Panc1 (cell line): ENCODE data around the gene KPNA2. TPM values are rescaled to one million over a fixed set of nuclear protein-coding genes. Genes with fewer than 3 reads are reported as not detected.
"Not testable (repeated sequence)": the region's sequence is repeated elsewhere in the genome, so short reads cannot be mapped to it uniquely, and the experiment has no call there.

ENCODE experiments used
- ATAC-seq: fragments of 200-7000 bp; cut with Tn5 transposase; 2 replicates; pipeline ENCODE4 v1.9.1; 2020; ENCODE audit warnings: mild to moderate bottlenecking, moderate library complexity
- BruUV-seq: library from RNA; stranded (reverse); fragments of 400-500 nt; replicated peaks from 2 replicates; lab custom pipeline; 2021; lab: Mats Ljungman, UMichigan
- CTCF ChIA-PET: fragments of 300-600 bp; sonication (Branson Sonifier 250); formaldehyde crosslinking; loops from one replicate; lab custom pipeline; 2022; ENCODE audit warnings: antibody characterized with exemption; lab: Charles Lee
- POLR2A ChIA-PET: fragments of 300-600 bp; sonication (Branson Sonifier 250); formaldehyde crosslinking; loops from one replicate; lab custom pipeline; 2022; ENCODE audit warnings: antibody characterized with exemption; lab: Charles Lee
- DNase-seq: peaks from one replicate; pipeline ENCODE4 v3.0.0-alpha.2; 2010; ENCODE audit warnings: low read depth, low spot score
- H3K27ac ChIP-seq: 2 replicates; pipeline ENCODE4 v1.5.1; 2011; ENCODE audit warnings: mild to moderate bottlenecking, low read length, inconsistent platforms
- H3K27me3 ChIP-seq: fragments of 200-500 bp; sonication (Bioruptor generic); 2 replicates; pipeline ENCODE4 v1.6.0; 2014; ENCODE audit warnings: low read length, inconsistent platforms; ENCODE audit not compliant: control insufficient read depth, insufficient read depth
- H3K36me3 ChIP-seq: fragments of 200-500 bp; sonication (Bioruptor generic); 2 replicates; pipeline ENCODE4 v1.5.1; 2014; ENCODE audit warnings: inconsistent platforms, mild to moderate bottlenecking, low read length, moderate library complexity; ENCODE audit not compliant: control insufficient read depth, insufficient read depth
- H3K4me1 ChIP-seq: 2 replicates; pipeline ENCODE4 v1.5.1; 2011; ENCODE audit warnings: inconsistent platforms, mild to moderate bottlenecking, low read length, moderate library complexity; ENCODE audit not compliant: control insufficient read depth, insufficient read depth
- H3K4me3 ChIP-seq, 2 experiments: 2 replicates each; pipeline ENCODE4 v1.5.1; 2011 to 2012; ENCODE audit warnings: low read depth in 2 of 2, low read length in 2 of 2, mild to moderate bottlenecking in 2 of 2, inconsistent platforms in 1 of 2, moderate library complexity in 1 of 2
- H3K9me3 ChIP-seq: fragments of 200-500 bp; sonication (Bioruptor generic); 2 replicates; pipeline ENCODE4 v1.5.1; 2014; ENCODE audit warnings: low read depth, mild to moderate bottlenecking, inconsistent platforms, low read length, moderate library complexity; ENCODE audit not compliant: control insufficient read depth, insufficient read depth
- POLR2AphosphoS5 ChIP-seq: IDR thresholded peaks from 2 replicates; pipeline ENCODE4 v1.6.1; 2012; ENCODE audit warnings: mild to moderate bottlenecking, low read depth, low read length, moderate library complexity
- SIN3A ChIP-seq: IDR thresholded peaks from 2 replicates; pipeline ENCODE4 v1.6.1; 2012; ENCODE audit warnings: low read depth, mild to moderate bottlenecking, low read length, moderate library complexity, borderline replicate concordance; ENCODE audit not compliant: insufficient read depth
- TCF7L2 ChIP-seq: IDR thresholded peaks from 2 replicates; pipeline ENCODE4 v1.6.1; 2011; ENCODE audit warnings: mild to moderate bottlenecking, low read depth, low read length, inconsistent platforms
- in situ Hi-C: cut with HindIII; loops from 2 replicates; pipeline ENCODE4 v1.10.0; 2016; ENCODE audit warnings: low sequenced_read_pairs, low pct_unique_long_range_greater_than_20kb
- intact Hi-C: fragments of 100-400 bp; cut with micrococcal nuclease; formaldehyde crosslinking; loops from one replicate; pipeline ENCODE4 v1.10.0; 2022; ENCODE audit not compliant: unreplicated experiment
- total RNA-seq: library from RNA; stranded (reverse); gene quantifications from one replicate; pipeline ENCODE4 v1.2.1, GENCODE V29; 2021; ENCODE audit not compliant: unreplicated experiment
- TF ChIP-seq, protein P1 (sequence below): fragments of 450-650 bp; IDR thresholded peaks from 2 replicates; pipeline ENCODE4 v1.5.1; 2017; ENCODE audit warnings: mild to moderate bottlenecking
- TF ChIP-seq, protein P2 (sequence below), 2 experiments: IDR thresholded peaks; 2 replicates each; pipeline ENCODE4 v1.6.1; 2011 to 2012; ENCODE audit warnings: low read depth in 2 of 2, control low read depth in 1 of 2, low read length in 1 of 2, mild to moderate bottlenecking in 1 of 2, moderate library complexity in 1 of 2; ENCODE audit not compliant: insufficient read depth in 1 of 2

Gene KPNA2
- total RNA-seq, 1 experiment from 2014 or later = 177 TPM

DNA sequence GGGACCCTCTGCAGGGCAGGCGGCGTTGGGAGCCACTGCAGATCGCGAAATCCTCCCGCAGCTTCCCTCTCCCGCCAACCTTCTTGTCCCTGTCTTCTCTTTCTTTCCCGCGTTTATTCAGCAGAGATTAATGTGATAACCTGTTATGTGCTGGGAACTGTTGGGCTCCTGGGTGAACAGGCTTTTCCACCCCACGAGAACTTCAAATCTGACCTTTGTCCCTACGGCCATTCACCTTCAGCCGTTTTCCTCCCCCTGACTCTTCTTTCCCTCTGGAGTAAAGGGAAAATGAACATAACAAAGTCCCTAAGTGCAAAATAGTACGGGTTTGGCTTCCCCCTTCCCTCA lies 15.2 kb upstream of the KPNA2 start:
- Histone ChIP-seq H3K27me3 (no peaks in the 10 kb centered on the region), H3K9me3 (no peaks in the 10 kb centered on the region), H3K4me3 (peak overlapping the region; percentile 55 to 78), H3K36me3 (no peaks in the 10 kb centered on the region), H3K4me1 (peaks cover 4% of the 10 kb centered on the region; the same call in 1 of the 2 replicates), H3K27ac (peak overlapping the region; percentile 79)
- TF ChIP-seq POLR2AphosphoS5 (no peak), SIN3A (no peak), TCF7L2 (no peak)
- TF ChIP-seq, protein P1, sequence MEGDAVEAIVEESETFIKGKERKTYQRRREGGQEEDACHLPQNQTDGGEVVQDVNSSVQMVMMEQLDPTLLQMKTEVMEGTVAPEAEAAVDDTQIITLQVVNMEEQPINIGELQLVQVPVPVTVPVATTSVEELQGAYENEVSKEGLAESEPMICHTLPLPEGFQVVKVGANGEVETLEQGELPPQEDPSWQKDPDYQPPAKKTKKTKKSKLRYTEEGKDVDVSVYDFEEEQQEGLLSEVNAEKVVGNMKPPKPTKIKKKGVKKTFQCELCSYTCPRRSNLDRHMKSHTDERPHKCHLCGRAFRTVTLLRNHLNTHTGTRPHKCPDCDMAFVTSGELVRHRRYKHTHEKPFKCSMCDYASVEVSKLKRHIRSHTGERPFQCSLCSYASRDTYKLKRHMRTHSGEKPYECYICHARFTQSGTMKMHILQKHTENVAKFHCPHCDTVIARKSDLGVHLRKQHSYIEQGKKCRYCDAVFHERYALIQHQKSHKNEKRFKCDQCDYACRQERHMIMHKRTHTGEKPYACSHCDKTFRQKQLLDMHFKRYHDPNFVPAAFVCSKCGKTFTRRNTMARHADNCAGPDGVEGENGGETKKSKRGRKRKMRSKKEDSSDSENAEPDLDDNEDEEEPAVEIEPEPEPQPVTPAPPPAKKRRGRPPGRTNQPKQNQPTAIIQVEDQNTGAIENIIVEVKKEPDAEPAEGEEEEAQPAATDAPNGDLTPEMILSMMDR = no peak
- TF ChIP-seq, protein P2, sequence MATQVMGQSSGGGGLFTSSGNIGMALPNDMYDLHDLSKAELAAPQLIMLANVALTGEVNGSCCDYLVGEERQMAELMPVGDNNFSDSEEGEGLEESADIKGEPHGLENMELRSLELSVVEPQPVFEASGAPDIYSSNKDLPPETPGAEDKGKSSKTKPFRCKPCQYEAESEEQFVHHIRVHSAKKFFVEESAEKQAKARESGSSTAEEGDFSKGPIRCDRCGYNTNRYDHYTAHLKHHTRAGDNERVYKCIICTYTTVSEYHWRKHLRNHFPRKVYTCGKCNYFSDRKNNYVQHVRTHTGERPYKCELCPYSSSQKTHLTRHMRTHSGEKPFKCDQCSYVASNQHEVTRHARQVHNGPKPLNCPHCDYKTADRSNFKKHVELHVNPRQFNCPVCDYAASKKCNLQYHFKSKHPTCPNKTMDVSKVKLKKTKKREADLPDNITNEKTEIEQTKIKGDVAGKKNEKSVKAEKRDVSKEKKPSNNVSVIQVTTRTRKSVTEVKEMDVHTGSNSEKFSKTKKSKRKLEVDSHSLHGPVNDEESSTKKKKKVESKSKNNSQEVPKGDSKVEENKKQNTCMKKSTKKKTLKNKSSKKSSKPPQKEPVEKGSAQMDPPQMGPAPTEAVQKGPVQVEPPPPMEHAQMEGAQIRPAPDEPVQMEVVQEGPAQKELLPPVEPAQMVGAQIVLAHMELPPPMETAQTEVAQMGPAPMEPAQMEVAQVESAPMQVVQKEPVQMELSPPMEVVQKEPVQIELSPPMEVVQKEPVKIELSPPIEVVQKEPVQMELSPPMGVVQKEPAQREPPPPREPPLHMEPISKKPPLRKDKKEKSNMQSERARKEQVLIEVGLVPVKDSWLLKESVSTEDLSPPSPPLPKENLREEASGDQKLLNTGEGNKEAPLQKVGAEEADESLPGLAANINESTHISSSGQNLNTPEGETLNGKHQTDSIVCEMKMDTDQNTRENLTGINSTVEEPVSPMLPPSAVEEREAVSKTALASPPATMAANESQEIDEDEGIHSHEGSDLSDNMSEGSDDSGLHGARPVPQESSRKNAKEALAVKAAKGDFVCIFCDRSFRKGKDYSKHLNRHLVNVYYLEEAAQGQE (IDR thresholded peaks at IDR 0.05; ENCODE audit: insufficient read depth in 1 of 2, low read depth in 2 of 2, low read length in 1 of 2) = no peak
- peak; percentile 22; the same call in 1 of the 2 replicates for ATAC-seq
- ChIA-PET POLR2A (interaction anchor here (0.6 kb wide), 1 partner anchor 20 kb away, joined by 3 read pairs; no protein-coding TSS in a partner anchor), CTCF (no interaction called here)
- no TSS peak for BruUV-seq
- intact Hi-C loops (no loop called here), in situ Hi-C loops (no loop called here)
- no peak for DNase-seq

DNA sequence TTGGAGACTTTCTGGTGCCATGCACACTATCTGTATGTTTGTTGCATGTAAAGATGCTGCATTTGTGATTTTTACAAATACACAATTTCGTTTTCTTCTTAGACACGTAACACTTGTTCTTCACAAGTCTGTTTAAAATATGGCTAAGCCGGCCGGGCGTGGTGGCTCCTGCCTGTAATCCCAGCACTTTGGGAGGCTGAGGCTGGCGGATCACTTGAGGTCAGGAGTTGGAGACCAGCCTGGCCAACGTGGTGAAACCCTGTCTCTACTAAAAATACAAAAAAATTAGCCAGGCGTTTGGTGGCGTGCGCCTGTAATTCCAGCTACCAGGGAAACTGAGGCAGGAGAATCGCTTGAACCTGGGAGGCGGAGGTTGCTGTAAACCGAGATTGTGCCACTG lies 14.7 kb upstream of the KPNA2 start:
- DNase-seq, CTCF ChIA-PET, in situ Hi-C loops, BruUV-seq, H3K27me3 ChIP-seq, ATAC-seq, H3K36me3 ChIP-seq, H3K9me3 ChIP-seq, H3K4me1 ChIP-seq, intact Hi-C loops: not testable (repeated sequence)
- H3K27ac ChIP-seq = peak overlapping the region; percentile 79
- peak overlapping the region; percentile 55 to 78 for H3K4me3 ChIP-seq
- POLR2A ChIA-PET = interaction anchor here (0.6 kb wide), 1 partner anchor 19 kb away, joined by 3 read pairs; no protein-coding TSS in a partner anchor

DNA sequence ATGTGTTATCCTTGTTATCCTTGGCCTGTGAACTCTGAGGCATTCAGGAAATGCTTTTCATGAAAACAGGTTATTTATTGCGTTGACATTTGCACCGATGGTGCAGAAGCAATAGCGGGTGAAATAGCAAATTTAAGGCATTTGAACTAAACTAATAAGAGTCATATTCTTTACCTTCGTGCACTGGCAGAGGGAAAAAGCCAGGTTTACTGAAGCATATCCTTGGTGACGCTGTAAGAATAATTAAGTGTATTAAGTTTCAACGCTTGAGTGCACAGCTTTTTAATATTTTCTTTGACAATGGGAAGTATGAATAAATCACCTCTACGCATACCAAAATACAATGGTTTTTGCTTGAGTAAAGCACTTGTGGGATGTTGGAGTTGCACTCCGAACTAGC lies 13.6 kb upstream of the KPNA2 start:
- intact Hi-C loops = no loop called here
- in situ Hi-C loops = no loop called here
- Histone ChIP-seq H3K27ac (no peak overlapping the region), H3K27me3 (no peaks in the 10 kb centered on the region), H3K4me3 (no peak overlapping the region), H3K36me3 (no peaks in the 10 kb centered on the region), H3K9me3 (no peaks in the 10 kb centered on the region), H3K4me1 (peaks cover 4% of the 10 kb centered on the region; the same call in 1 of the 2 replicates)
- ATAC-seq (no peak), DNase-seq (no peak)
- POLR2A ChIA-PET = no interaction called here
- CTCF ChIA-PET = no interaction called here
- BruUV-seq = no TSS peak
- TF ChIP-seq, protein P2 (IDR thresholded peaks at IDR 0.05; ENCODE audit: insufficient read depth in 1 of 2, low read depth in 2 of 2, low read length in 1 of 2) = no peak
- TF ChIP-seq TCF7L2 = no peak
- TF ChIP-seq SIN3A = no peak
- TF ChIP-seq, protein P1 = no peak
- no peak for TF ChIP-seq POLR2AphosphoS5

DNA sequence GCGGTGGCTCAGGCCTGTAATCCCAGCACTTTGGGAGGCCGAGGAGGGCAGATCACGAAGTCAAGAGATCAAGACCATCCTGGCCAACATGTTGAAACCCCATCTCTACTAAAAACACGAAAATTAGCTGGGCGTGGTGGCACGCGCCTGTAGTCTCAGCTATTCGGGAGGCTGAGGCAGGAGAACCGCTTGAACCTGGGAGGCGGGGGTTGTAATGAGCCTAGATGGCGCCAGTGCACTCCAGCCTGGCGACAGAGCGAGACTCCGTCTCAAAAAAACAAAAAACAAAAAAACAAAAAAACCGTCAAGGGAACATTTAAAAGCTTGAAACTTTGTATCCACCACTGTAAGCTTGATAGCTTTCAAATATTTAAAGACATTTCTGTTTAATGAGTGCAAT lies 13.0 kb upstream of the KPNA2 start:
- BruUV-seq, CTCF ChIA-PET, H3K36me3 ChIP-seq, POLR2A ChIA-PET, H3K9me3 ChIP-seq, H3K4me3 ChIP-seq, H3K4me1 ChIP-seq, H3K27ac ChIP-seq, H3K27me3 ChIP-seq, in situ Hi-C loops, ATAC-seq, DNase-seq, intact Hi-C loops: not testable (repeated sequence)
